Panc1 (cell line): ENCODE measurements around the gene HOXA11.

Experiments
- CTCF ChIP-seq: fragments of 450-650 bp; IDR thresholded peaks from 2 replicates; pipeline ENCODE4 v1.5.1; 2017; ENCODE audit warnings: mild to moderate bottlenecking
- POLR2AphosphoS5 ChIP-seq: IDR thresholded peaks from 2 replicates; pipeline ENCODE4 v1.6.1; 2012; ENCODE audit warnings: mild to moderate bottlenecking, low read depth, low read length, moderate library complexity

- no peak for TF ChIP-seq CTCF
- TF ChIP-seq POLR2AphosphoS5, result no peak
Measured at GRCh38 chr7:27176524-27176845, 8.5 kb downstream of the HOXA11 start.
